Adipocyte (in vitro differentiated cells): ENCODE data around the gene ABHD14A.
"Not testable (repeated sequence)": the region's sequence is repeated elsewhere in the genome, so short reads cannot be mapped to it uniquely, and the experiment has no call there.

Source experiments
- DNase-seq: peaks from one replicate; pipeline ENCODE4 v3.0.0-alpha.2; 2015; ENCODE audit warnings: low read depth
- H3K27me3 ChIP-seq: replicated peaks from 2 replicates; pipeline ENCODE4 v1.7.0; 2013; ENCODE audit warnings: mild to moderate bottlenecking, low read length, moderate library complexity; ENCODE audit not compliant: control insufficient read depth, insufficient read depth
- H3K36me3 ChIP-seq: 2 replicates; pipeline ENCODE4 v1.7.0; 2013; ENCODE audit warnings: low read length, mild to moderate bottlenecking, moderate library complexity; ENCODE audit not compliant: control insufficient read depth, insufficient read depth, severe bottlenecking
- H3K4me1 ChIP-seq: 2 replicates; pipeline ENCODE4 v1.7.0; 2013; ENCODE audit warnings: mild to moderate bottlenecking, low read length, moderate library complexity; ENCODE audit not compliant: control insufficient read depth, insufficient read depth
- H3K4me3 ChIP-seq: 2 replicates; pipeline ENCODE4 v1.7.0; 2013; ENCODE audit warnings: mild to moderate bottlenecking, low read length, moderate library complexity
- H3K9ac ChIP-seq: 2 replicates; pipeline ENCODE4 v1.7.0; 2013; ENCODE audit warnings: mild to moderate bottlenecking, low read length, moderate library complexity
- H3K9me3 ChIP-seq: 2 replicates; pipeline ENCODE4 v1.7.0; 2013; ENCODE audit warnings: mild to moderate bottlenecking, low read length, moderate library complexity; ENCODE audit not compliant: control insufficient read depth

The ABHD14A gene

GRCh38 chr3:51983578-51984268, 8.9 kb downstream of the ABHD14A start:
- H3K4me3 ChIP-seq = peak overlapping the region; percentile 81
- H3K27me3 ChIP-seq = no peaks in the 10 kb centered on the region
- peaks cover 36% of the 10 kb centered on the region for H3K4me1 ChIP-seq
- H3K9ac ChIP-seq = peak overlapping the region; percentile 82
- no peak for DNase-seq
- peaks cover 13% of the 10 kb centered on the region for H3K36me3 ChIP-seq
- H3K9me3 ChIP-seq = no peaks in the 10 kb centered on the region

GRCh38 chr3:51984269-51984647, 9.4 kb downstream of the ABHD14A start:
- H3K4me1 ChIP-seq = peaks cover 41% of the 10 kb centered on the region

GRCh38 chr3:51985063-51985462, 10.2 kb downstream of the ABHD14A start:
- no peak overlapping the region for H3K4me3 ChIP-seq
- peak overlapping the region; percentile 82 for H3K9ac ChIP-seq
- H3K4me1 ChIP-seq = peaks cover 48% of the 10 kb centered on the region
- H3K9me3 ChIP-seq = no peaks in the 10 kb centered on the region
- H3K27me3 ChIP-seq = no peaks in the 10 kb centered on the region
- no peak for DNase-seq
- H3K36me3 ChIP-seq = peaks cover 13% of the 10 kb centered on the region

More at GRCh38 chr3:51984269-51984647, 9.4 kb downstream of the ABHD14A start:
- Histone ChIP-seq H3K9me3 (no peaks in the 10 kb centered on the region), H3K36me3 (peaks cover 13% of the 10 kb centered on the region), H3K9ac (peak overlapping the region; percentile 82), H3K4me3 (peak overlapping the region; percentile 81), H3K27me3 (no peaks in the 10 kb centered on the region)
- no peak for DNase-seq

- H3K36me3 ChIP-seq = peaks cover 6% of the 10 kb centered on the region
- H3K4me3 ChIP-seq = no peak overlapping the region
- H3K27me3 ChIP-seq = no peaks in the 10 kb centered on the region
- H3K4me1 ChIP-seq = peaks cover 51% of the 10 kb centered on the region
- H3K9ac ChIP-seq = no peak overlapping the region
- H3K9me3 ChIP-seq = no peaks in the 10 kb centered on the region
- DNase-seq = no peak
Measured at GRCh38 chr3:51986010-51986947, 11.4 kb downstream of the ABHD14A start.

- H3K4me3 ChIP-seq = no peak overlapping the region
- peaks cover 50% of the 10 kb centered on the region for H3K4me1 ChIP-seq
- no peak overlapping the region for H3K9ac ChIP-seq
- no peaks in the 10 kb centered on the region for H3K27me3 ChIP-seq
- no peaks in the 10 kb centered on the region for H3K9me3 ChIP-seq
- DNase-seq = no peak
- peaks cover 14% of the 10 kb centered on the region for H3K36me3 ChIP-seq
Measured at GRCh38 chr3:51987568-51987967, 12.7 kb downstream of the ABHD14A start.

GRCh38 chr3:51988286-51989146, 13.7 kb downstream of the ABHD14A start:
- Histone ChIP-seq H3K9me3 (no peaks in the 10 kb centered on the region), H3K36me3 (peaks cover 21% of the 10 kb centered on the region), H3K27me3 (no peaks in the 10 kb centered on the region), H3K4me3 (no peak overlapping the region), H3K9ac (peak overlapping the region; percentile 81), H3K4me1 (peaks cover 53% of the 10 kb centered on the region)
- DNase-seq = no peak

GRCh38 chr3:51990501-51990971, 15.7 kb downstream of the ABHD14A start:
- not testable (repeated sequence) for DNase-seq, H3K27me3 ChIP-seq, H3K4me3 ChIP-seq, H3K9me3 ChIP-seq
- peaks cover 49% of the 10 kb centered on the region for H3K4me1 ChIP-seq
- H3K9ac ChIP-seq = peak overlapping the region; percentile 81
- H3K36me3 ChIP-seq = peaks cover 37% of the 10 kb centered on the region

- Histone ChIP-seq H3K27me3 (no peaks in the 10 kb centered on the region), H3K4me3 (no peak overlapping the region), H3K4me1 (peaks cover 41% of the 10 kb centered on the region), H3K9me3 (no peaks in the 10 kb centered on the region), H3K9ac (peak overlapping the region; percentile 14), H3K36me3 (peaks cover 32% of the 10 kb centered on the region)
- no peak for DNase-seq
Measured at GRCh38 chr3:51992017-51992682, 17.3 kb downstream of the ABHD14A start.

GRCh38 chr3:51993657-51994056, 18.8 kb downstream of the ABHD14A start:
- not testable (repeated sequence) for DNase-seq, H3K27me3 ChIP-seq, H3K4me3 ChIP-seq, H3K9me3 ChIP-seq
- peak overlapping the region; percentile 58 for H3K9ac ChIP-seq
- H3K4me1 ChIP-seq = peaks cover 40% of the 10 kb centered on the region
- H3K36me3 ChIP-seq = peaks cover 32% of the 10 kb centered on the region

GRCh38 chr3:51994530-51994929, 19.7 kb downstream of the ABHD14A start:
- Histone ChIP-seq H3K4me3 (peak overlapping the region; percentile 99), H3K27me3 (peaks cover 4% of the 10 kb centered on the region), H3K9ac (peak overlapping the region; percentile 100), H3K4me1 (peaks cover 31% of the 10 kb centered on the region), H3K36me3 (peaks cover 32% of the 10 kb centered on the region), H3K9me3 (no peaks in the 10 kb centered on the region)
- DNase-seq = no peak
